GM12865 (cell line): ENCODE data around the gene VWF.
"Not testable (repeated sequence)": the region's sequence is repeated elsewhere in the genome, so short reads cannot be mapped to it uniquely, and the experiment has no call there.

ENCODE experiments used
- DNase-seq: peaks from one replicate; pipeline ENCODE4 v3.0.0; 2010; ENCODE audit warnings: low read depth
- H3K4me3 ChIP-seq: 2 replicates; pipeline ENCODE4 v1.5.1; 2011; ENCODE audit warnings: mild to moderate bottlenecking, low read depth, low read length, control low read depth
- CTCF ChIP-seq: IDR thresholded peaks from 2 replicates; pipeline ENCODE4 v1.5.1; 2011; ENCODE audit warnings: low read length, control low read depth, low read depth, inconsistent platforms; ENCODE audit not compliant: insufficient read depth; ENCODE audit errors: missing control alignments

The VWF gene

DNA sequence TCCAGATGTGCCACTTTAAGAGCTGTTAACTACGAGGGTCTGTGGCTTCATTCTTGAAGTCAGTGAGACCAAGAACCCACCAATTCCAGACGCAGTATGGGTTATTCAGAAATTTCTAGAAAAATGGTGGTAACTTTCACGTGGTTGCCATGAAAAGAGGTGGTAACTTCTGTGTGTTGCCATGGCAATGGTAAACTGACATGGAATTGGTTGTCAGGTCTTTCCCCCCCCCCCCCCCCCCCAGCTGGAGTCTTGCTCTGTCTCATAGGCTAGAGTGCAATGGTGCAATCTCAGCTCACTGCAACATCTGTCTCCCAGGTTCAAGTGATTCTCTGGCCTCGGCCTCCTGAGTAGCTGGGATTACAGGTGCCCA, 18.8 kb upstream of the VWF start:
- no peak for TF ChIP-seq CTCF
- no peak overlapping the region for H3K4me3 ChIP-seq
- no peak for DNase-seq

DNA sequence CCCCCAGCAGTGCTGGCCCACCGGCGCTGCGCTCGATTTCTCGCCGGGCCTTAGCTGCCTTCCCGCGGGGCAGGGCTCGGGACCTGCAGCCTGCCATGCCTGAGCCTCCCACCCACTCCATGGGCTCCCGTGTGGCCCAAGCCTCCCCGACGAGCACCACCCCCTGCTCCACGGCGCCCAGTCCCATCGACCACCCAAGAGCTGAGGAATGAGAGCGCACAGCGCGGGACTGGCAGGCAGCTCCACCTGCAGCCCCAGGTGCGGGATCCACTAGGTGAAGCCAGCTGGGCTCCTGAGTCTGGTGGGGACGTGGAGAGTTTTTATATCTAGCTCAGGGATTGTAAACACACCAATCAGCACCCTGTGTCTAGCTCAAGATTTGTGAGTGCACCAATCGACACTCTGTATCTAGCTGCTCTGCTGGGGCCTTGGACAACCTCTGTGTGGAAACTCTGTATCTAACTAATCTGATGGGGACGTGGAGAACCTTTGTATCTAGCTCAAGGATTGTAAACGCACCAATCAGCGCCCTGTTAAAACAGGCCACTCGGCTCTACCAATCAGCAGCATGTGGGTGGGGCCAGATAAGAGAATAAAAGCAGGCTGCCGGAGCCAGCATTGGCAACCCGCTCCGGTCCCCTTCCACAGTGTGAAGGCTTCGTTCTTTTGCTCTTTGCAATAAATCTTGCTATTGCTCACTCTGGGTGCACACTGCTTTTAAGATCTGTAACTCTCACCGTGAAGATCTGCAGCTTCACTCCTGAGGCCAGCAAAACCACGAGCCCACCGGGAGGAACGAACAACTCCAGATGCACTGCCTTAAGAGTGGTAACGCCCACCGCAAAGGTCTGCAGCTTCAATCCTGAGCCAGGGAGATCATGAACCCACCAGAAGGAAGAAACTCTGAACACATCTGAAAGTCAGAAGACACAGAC, 18.2 kb upstream of the VWF start:
- H3K4me3 ChIP-seq: not testable (repeated sequence)

DNA sequence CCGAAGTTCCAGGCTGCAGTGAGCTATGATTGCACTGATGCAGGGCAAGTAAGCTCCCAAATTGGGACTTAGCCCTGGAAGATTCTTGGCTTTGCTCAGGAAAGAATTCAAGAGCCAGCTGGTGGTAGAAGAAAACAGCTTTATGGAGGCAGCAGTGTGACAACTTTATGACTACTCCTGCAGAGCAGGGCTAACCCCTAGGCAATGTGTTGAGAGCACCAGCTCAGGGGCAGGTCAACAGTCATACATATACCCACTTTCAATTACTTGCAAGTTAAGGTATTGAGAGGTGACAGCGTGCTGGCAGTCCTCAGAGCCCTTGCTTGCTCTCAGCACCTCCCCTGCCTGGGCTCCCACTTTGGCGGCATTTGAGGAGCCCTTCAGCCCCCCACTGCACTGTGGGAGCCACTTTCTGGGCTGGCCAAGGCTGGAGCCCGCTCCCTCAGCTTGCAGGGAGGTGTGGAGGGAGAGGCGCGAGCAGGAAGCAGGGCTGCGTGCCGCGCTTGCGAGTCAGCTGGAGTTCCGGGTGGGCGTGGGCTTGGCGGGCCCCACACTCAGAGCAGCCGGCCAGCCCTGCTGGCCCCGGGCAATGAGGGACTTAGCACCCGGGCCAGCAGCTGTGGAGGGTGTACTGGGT, 17.4 kb upstream of the VWF start:
- not testable (repeated sequence) for H3K4me3 ChIP-seq, DNase-seq

More for the DNA sequence above, 18.2 kb upstream of the VWF start:
- not testable (repeated sequence) for DNase-seq

- H3K4me3 ChIP-seq: no peak overlapping the region
- DNase-seq: no peak
- TF ChIP-seq CTCF: no peak
Measured at GRCh38 chr12:6140651-6141447, 16.4 kb upstream of the VWF start.

- no peak for DNase-seq
- no peak for TF ChIP-seq CTCF
- no peak overlapping the region for H3K4me3 ChIP-seq
Measured at GRCh38 chr12:6135071-6135470, 10.6 kb upstream of the VWF start.

DNA sequence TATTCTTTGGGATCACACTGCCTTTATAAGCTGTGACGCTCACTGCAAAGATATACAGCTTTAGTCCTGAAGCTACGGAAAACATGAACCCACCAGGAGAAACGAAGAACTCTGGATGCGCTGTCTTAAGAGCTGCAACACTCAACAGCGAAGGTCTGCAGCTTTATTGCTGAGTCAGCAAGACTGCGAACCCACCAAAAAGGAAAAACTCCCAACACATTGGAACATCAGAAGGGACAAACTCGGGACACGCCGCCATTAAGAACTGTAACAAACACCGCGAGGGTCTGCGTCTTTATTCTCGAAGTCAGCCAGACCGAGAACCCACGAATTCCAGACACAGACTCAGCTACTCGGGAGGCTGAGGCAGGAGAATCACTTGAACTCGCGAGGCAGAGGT, 9.2 kb upstream of the VWF start:
- no peak for DNase-seq
- no peak for TF ChIP-seq CTCF
- H3K4me3 ChIP-seq: no peak overlapping the region

GRCh38 chr12:6132496-6132895, 8.0 kb upstream of the VWF start:
- H3K4me3 ChIP-seq: no peak overlapping the region
- TF ChIP-seq CTCF: no peak
- DNase-seq: no peak

- no peak for DNase-seq
- TF ChIP-seq CTCF: no peak
- H3K4me3 ChIP-seq: no peak overlapping the region
Measured at GRCh38 chr12:6125310-6125608, 789 bp upstream of the VWF start.
